H9 (cell line): ENCODE results near the gene ACSS2. TPM values are rescaled to one million over a fixed set of nuclear protein-coding genes. Genes with fewer than 3 reads are reported as not detected.

Experiments used
- DNase-seq: peaks from one replicate; pipeline ENCODE4 v3.0.0-alpha.2; 2017
- H2AFZ ChIP-seq: one replicate; pipeline ENCODE4 v1.6.1; 2013; ENCODE audit warnings: mild to moderate bottlenecking, low read length, control low read depth, moderate library complexity
- H2AK5ac ChIP-seq: 2 replicates; pipeline ENCODE4 v1.6.1; 2013; ENCODE audit warnings: low read length, control low read depth, mixed read lengths; ENCODE audit not compliant: insufficient read length
- H2BK120ac ChIP-seq: one replicate; pipeline ENCODE4 v1.6.1; 2013; ENCODE audit warnings: low read depth, mild to moderate bottlenecking, low read length, control low read depth, inconsistent platforms; ENCODE audit not compliant: poor library complexity, severe bottlenecking
- H2BK12ac ChIP-seq: 2 replicates; pipeline ENCODE4 v1.6.1; 2013; ENCODE audit warnings: low read length, control low read depth, mixed read lengths, low read depth; ENCODE audit not compliant: insufficient read length
- H2BK15ac ChIP-seq: 2 replicates; pipeline ENCODE4 v1.6.1; 2013; ENCODE audit warnings: low read depth, low read length, control low read depth
- H2BK20ac ChIP-seq: one replicate; pipeline ENCODE4 v1.6.1; 2013; ENCODE audit warnings: low read depth, mild to moderate bottlenecking, low read length, control low read depth, inconsistent platforms; ENCODE audit not compliant: poor library complexity, severe bottlenecking
- H2BK5ac ChIP-seq: 2 replicates; pipeline ENCODE4 v1.6.1; 2013; ENCODE audit warnings: low read length, control low read depth, mixed read lengths; ENCODE audit not compliant: insufficient read length
- H3K14ac ChIP-seq: 2 replicates; pipeline ENCODE4 v1.6.1; 2013; ENCODE audit warnings: low read length, control low read depth; ENCODE audit not compliant: insufficient read depth
- H3K18ac ChIP-seq: 2 replicates; pipeline ENCODE4 v1.6.1; 2013; ENCODE audit warnings: low read depth, mild to moderate bottlenecking, mixed read lengths, low read length, control low read depth; ENCODE audit not compliant: insufficient read length
- H3K23ac ChIP-seq: 2 replicates; pipeline ENCODE4 v1.6.1; 2013; ENCODE audit warnings: low read length, control low read depth, mixed read lengths, low read depth; ENCODE audit not compliant: insufficient read length
- H3K23me2 ChIP-seq: 2 replicates; pipeline ENCODE4 v1.6.1; 2013; ENCODE audit warnings: low read depth, mild to moderate bottlenecking, mixed read lengths, low read length, control low read depth; ENCODE audit not compliant: insufficient read length, poor library complexity, severe bottlenecking
- H3K27ac ChIP-seq: 2 replicates; pipeline ENCODE4 v1.5.1; 2013; ENCODE audit warnings: low read length, control low read depth, mixed read lengths, low read depth; ENCODE audit not compliant: insufficient read length
- H3K27me3 ChIP-seq: 2 replicates; pipeline ENCODE4 v1.6.1; 2013; ENCODE audit warnings: low read length, control low read depth, inconsistent platforms; ENCODE audit not compliant: insufficient read depth
- H3K4ac ChIP-seq: 2 replicates; pipeline ENCODE4 v1.6.1; 2013; ENCODE audit warnings: low read depth, mild to moderate bottlenecking, control low read depth, inconsistent platforms, low read length, moderate library complexity
- H3K4me1 ChIP-seq: 2 replicates; pipeline ENCODE4 v1.6.1; 2013; ENCODE audit warnings: low read length, control low read depth, inconsistent platforms; ENCODE audit not compliant: insufficient read depth
- H3K4me2 ChIP-seq: 2 replicates; pipeline ENCODE4 v1.6.1; 2013; ENCODE audit warnings: low read length, control low read depth, mixed read lengths; ENCODE audit not compliant: insufficient read length, insufficient read depth
- H3K56ac ChIP-seq: 2 replicates; pipeline ENCODE4 v1.6.1; 2013; ENCODE audit warnings: low read depth, mild to moderate bottlenecking, mixed read lengths, low read length, control low read depth; ENCODE audit not compliant: insufficient read length
- H3K79me1 ChIP-seq: 2 replicates; pipeline ENCODE4 v1.6.1; 2013; ENCODE audit warnings: low read depth, mild to moderate bottlenecking, moderate library complexity, low read length, control low read depth, inconsistent platforms; ENCODE audit not compliant: insufficient read depth, poor library complexity, severe bottlenecking
- H3K79me2 ChIP-seq: 2 replicates; pipeline ENCODE4 v1.6.1; 2013; ENCODE audit warnings: low read length, control low read depth, inconsistent platforms; ENCODE audit not compliant: insufficient read depth
- H3K9ac ChIP-seq: 2 replicates; pipeline ENCODE4 v1.6.1; 2013; ENCODE audit warnings: low read length, control low read depth, mixed read lengths; ENCODE audit not compliant: insufficient read length; ENCODE audit errors: extremely low read depth
- H3K9me3 ChIP-seq: one replicate; pipeline ENCODE4 v1.6.1; 2013; ENCODE audit warnings: low read depth, low read length, inconsistent platforms; ENCODE audit not compliant: control insufficient read depth
- H3T11ph ChIP-seq: one replicate; pipeline ENCODE4 v1.6.1; 2013; ENCODE audit warnings: mild to moderate bottlenecking, low read length, control low read depth, inconsistent platforms
- H4K20me1 ChIP-seq: one replicate; pipeline ENCODE4 v1.6.1; 2013; ENCODE audit not compliant: control insufficient read depth, insufficient read length, insufficient read depth
- H4K5ac ChIP-seq: 2 replicates; pipeline ENCODE4 v1.6.1; 2013; ENCODE audit warnings: low read depth, mild to moderate bottlenecking, mixed read lengths, low read length, control low read depth; ENCODE audit not compliant: insufficient read length
- H4K8ac ChIP-seq: replicated peaks from 2 replicates; pipeline ENCODE4 v1.6.1; 2013; ENCODE audit warnings: low read length, control low read depth, mixed read lengths, low read depth; ENCODE audit not compliant: insufficient read length
- H4K91ac ChIP-seq: 2 replicates; pipeline ENCODE4 v1.6.1; 2013; ENCODE audit warnings: low read depth, mild to moderate bottlenecking, moderate library complexity, mixed read lengths, low read length, control low read depth; ENCODE audit not compliant: insufficient read length
- H3K27ac Mint-ChIP-seq, 3 experiments: 2 replicates in 2 of 3; 3 replicates in 1 of 3; pipeline ENCODE4 v1.8.0; 2020 to 2021; ENCODE audit warnings: mixed read lengths in 3 of 3, mild to moderate bottlenecking in 1 of 3, moderate library complexity in 1 of 3
- H3K27me3 Mint-ChIP-seq: 2 replicates; pipeline ENCODE4 v1.8.0; 2021; ENCODE audit warnings: low read depth, mild to moderate bottlenecking, moderate library complexity, mixed read lengths
- H3K36me3 Mint-ChIP-seq, 3 experiments: 2 replicates in 2 of 3; 3 replicates in 1 of 3; pipeline ENCODE4 v1.8.0; 2020 to 2021; ENCODE audit warnings: low read depth in 3 of 3, mixed read lengths in 3 of 3; ENCODE audit not compliant: insufficient read depth in 1 of 3
- H3K4me1 Mint-ChIP-seq, 2 experiments: 2 replicates each; pipeline ENCODE4 v1.8.0; 2020; ENCODE audit warnings: mixed read lengths in 2 of 2
- H3K4me3 Mint-ChIP-seq, 2 experiments: 2 replicates in 1 of 2; 3 replicates in 1 of 2; pipeline ENCODE4 v1.8.0; 2020 to 2021; ENCODE audit warnings: mild to moderate bottlenecking in 2 of 2, mixed read lengths in 2 of 2, moderate library complexity in 1 of 2
- H3K9me3 Mint-ChIP-seq, 2 experiments: 2 replicates in 1 of 2; 3 replicates in 1 of 2; pipeline ENCODE4 v1.8.0; 2020; ENCODE audit warnings: mild to moderate bottlenecking in 2 of 2, mixed read lengths in 2 of 2, moderate library complexity in 1 of 2
- CTCF ChIP-seq: fragments of 200-600 bp; sonication (generic); conservative IDR thresholded peaks from 3 replicates; pipeline ENCODE4 v1.8.0; 2021; ENCODE audit warnings: antibody characterized with exemption, mild to moderate bottlenecking
- WGBS: extraction: QIAGEN DNeasy Blood & Tissue Kit; methylation state at CpG from one replicate; pipeline ENCODE4 v1.1.7; 2013; ENCODE audit warnings: missing lambda C conversion rate, low lambda C conversion rate, mixed read lengths; ENCODE audit not compliant: insufficient read length; ENCODE audit errors: extremely low coverage; 5-methylcytosine and 5-hydroxymethylcytosine counted together
- total RNA-seq: library from RNA; stranded (reverse); gene quantifications from 2 replicates; pipeline ENCODE4 v1.2.1, GENCODE V29; 2021

The ACSS2 gene
- total RNA-seq, 1 experiment from 2014 or later: 15.4 TPM

DNA sequence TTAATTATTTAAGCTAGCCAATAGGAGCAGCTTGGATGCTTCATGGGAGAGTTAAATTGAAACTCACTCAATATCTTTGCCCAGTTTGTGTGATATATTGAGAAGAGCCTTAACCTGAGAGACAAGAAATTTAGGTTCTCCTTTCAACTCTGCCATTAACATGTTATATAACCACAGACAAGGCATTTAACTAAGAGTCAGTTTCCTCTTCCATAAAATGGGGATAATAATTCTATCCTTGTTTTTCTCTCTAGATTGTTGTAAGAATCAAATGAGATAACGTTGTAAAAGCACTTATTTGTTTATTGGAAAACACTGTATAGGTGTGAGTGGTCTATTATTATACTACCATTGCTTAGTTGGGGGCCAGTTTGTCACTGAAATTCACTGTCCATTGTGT is 7.8 kb downstream of the ACSS2 start:
- WGBS: no CpG with 5 or more reads among the region's 1 CpG
- H4K8ac ChIP-seq: no peak overlapping the region
- no peak for TF ChIP-seq CTCF

More for the DNA sequence above, 7.8 kb downstream of the ACSS2 start:
- Histone ChIP-seq H2AFZ (no peak overlapping the region), H3K4me1 (no peaks in the 10 kb centered on the region), H4K91ac (no peak overlapping the region), H2BK12ac (no peak overlapping the region), H3K23me2 (no peaks in the 10 kb centered on the region), H2BK20ac (no peak overlapping the region), H3K23ac (no peak overlapping the region), H4K20me1 (no peaks in the 10 kb centered on the region), H3K79me2 (no peaks in the 10 kb centered on the region), H3K56ac (no peak overlapping the region), H4K5ac (no peak overlapping the region), H3K27ac (no peak overlapping the region), H2BK5ac (no peak overlapping the region), H3K27me3 (no peaks in the 10 kb centered on the region), H3T11ph (no peak overlapping the region), H2BK120ac (no peak overlapping the region), H2BK15ac (no peak overlapping the region), H3K14ac (no peak overlapping the region), H3K4ac (no peak overlapping the region), H3K9me3 (no peaks in the 10 kb centered on the region), H3K18ac (no peak overlapping the region), H3K79me1 (no peaks in the 10 kb centered on the region), H2AK5ac (no peak overlapping the region), H3K9ac (no peak overlapping the region), H3K4me2 (no peak overlapping the region)
- Mint-ChIP-seq H3K9me3 (no peaks in the 10 kb centered on the region), H3K4me1 (no peaks in the 10 kb centered on the region; a peak in 1 of 4 replicates), H3K27ac (no peak overlapping the region), H3K4me3 (no peak overlapping the region), H3K36me3 (peaks cover 0 to 3% (median 3%) of the 10 kb centered on the region in 3 experiments; a peak in 3 of 7 replicates), H3K27me3 (no peaks in the 10 kb centered on the region)
- no peak for DNase-seq
